HG03175 (cell line): ENCODE results near the gene DNMT3A.

ENCODE experiments used
- ATAC-seq: cut with Tn5 transposase; IDR thresholded peaks from one replicate; pipeline ENCODE4 v1.9.1; 2021; ENCODE audit warnings: mild to moderate bottlenecking, moderate library complexity; ENCODE audit not compliant: unreplicated experiment

The DNMT3A gene

GRCh38 chr2:25341753-25342371 lies at the start of gene DNMT3A:
Gene DNMT3A, minus strand, starts transcription at chr2:25341925. Its CDS starts 27,941 bp downstream, at chr2:25313984.
- peak; percentile 26 for ATAC-seq

- no peak for ATAC-seq
Observed at GRCh38 chr2:25389161-25389560, 47.4 kb upstream of the DNMT3A start.

DNA sequence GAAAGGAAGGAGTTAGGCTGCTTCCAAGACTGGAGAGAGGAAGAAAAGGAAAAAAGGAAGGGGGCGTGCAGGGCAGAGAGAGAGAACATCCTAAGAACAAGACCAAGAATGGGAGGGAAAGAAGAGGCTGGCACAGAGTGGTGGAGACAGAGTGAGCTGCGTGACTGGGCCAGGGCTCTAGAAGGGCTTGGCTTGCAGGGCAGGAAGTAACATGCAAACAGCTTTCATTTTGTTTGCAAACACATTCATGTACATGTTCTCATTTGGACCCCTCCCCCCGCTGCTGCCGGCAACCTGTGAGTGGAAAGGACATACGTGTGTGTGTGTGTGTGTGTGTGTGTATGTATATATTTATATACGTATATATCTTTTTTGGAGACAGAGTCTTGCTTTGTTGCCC lies 46.8 kb upstream of the DNMT3A start:
- ATAC-seq, result peak; percentile 67

DNA sequence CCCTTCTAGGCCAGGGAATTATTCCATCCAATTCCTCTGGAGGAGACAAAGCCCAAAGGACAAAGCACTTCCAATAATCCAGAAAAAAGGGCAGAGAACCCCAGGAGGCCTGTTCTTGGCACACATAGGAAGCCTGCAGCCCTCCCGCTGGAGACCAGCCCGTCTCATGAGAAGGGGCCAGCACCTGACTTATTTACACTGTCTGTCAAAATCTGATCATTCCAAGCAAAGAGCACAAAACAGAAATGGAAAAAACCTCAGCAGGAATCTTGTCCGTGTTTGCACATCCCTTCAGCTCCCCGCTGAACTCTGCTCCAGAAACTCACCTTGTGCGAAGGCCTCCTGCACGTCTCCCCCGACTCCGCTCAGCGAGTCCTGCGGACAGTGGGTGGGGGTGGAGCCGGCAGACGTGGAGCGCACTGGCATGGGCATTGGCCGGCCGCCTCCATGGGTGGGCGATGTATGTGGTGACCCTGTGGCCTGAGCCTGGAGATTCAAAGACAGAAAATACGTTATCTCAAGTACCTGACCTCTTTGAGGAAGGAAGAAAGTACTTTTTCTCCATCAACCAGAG lies 46.2 kb upstream of the DNMT3A start:
- no peak for ATAC-seq

DNA sequence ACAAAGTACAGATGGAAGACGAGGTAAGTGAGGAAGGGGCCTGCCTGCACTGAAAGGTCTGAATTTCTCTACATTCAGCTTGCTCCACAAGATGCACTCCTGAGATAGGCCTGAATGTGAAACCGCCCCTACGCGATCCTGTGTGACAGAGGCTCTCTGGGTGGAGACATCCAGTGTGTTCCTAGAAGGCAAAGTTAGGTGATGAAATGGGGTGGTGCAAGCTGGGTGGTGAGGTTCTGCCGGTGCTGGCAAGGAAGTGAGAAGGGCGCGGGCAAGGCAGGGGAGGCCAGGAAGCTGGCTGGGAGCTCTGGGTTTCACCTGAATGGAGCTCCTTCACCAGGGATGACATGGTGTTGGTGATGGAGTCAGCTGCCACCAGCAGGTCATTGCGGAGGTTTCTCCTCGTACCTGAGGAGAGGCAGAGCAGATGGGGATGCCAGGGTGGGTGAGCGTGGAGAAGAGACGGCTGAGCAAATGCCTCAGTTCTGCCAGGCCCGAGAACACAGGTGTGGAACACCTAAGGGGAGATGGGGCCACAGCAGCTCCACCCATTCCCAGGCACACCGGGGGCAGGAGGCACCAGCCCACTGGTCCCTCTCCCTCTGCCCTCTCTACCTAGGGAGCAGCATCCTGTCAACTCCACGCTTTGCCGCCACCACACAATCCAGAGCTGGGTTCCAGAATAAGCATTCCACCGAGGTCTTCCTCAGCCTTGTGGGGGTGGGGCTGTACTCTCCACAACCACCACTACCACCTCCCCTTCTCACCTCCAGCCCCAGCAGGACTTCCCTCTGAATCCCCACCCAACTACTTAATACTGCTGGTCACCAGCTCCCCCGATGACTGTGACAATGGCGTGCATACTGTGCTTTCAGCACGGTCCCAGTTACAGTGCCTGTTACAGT lies 45.5 kb upstream of the DNMT3A start:
- ATAC-seq, result no peak

DNA sequence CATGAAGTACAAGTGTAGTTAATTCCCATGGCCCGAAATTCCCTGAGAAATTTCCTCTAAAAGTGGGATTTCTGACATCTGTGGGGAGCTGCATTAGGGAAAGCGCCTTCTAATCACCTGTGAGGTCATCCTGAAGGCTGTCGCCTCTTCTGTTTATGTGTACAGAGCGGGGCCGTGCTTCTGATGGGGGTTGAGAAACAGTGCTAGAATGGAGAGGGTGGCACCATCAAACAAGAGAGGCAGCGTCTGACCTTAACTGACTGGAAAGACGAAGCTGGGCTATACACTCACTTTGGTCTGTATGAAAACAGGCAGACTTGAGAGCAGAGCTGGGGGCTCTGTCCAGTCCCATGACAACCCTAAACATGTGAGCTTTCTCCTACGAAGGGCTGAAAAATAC lies 44.2 kb upstream of the DNMT3A start:
- no peak for ATAC-seq

- no peak for ATAC-seq
Observed at GRCh38 chr2:25383806-25384205, 42.1 kb upstream of the DNMT3A start.

GRCh38 chr2:25381502-25381901 lies 39.8 kb upstream of the DNMT3A start:
- ATAC-seq, result no peak

DNA sequence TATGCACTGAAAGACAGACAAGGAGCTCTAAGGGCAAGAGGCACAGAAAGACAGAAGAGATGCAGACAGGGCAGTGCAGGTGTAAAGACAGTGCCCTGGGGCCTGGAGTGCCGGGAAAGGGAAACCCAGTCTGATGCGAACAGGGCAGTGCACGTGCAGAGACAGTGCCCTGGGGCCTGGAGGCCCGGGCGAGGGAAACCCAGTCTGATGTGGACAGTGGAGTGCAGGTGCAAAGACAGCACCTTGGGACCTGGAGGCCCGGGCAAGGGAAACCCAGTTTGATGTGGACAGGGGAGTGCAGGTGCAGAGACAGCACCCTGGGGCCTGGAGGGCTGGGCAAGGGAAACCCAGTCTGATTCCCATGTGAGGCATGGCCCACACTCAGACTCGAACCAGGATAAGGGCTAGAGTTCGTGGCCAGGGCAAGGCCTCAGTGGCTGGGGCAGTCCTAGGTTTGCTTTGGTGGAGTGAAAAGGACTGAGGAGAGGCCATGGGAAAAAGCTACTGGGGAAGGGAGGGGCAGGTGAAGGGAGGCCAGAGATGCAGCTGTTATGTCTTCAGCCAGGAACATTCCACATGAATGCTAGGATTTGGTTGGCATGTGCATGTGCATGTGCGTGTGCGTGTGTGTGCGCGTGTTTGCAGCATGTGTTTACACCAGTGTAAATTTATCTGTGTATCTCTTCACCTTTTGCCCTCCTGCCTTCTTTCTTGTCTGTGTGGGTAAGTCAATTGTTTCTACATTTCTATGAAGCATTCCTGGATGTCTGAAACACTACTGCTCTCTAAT lies 39.1 kb upstream of the DNMT3A start:
- ATAC-seq, result no peak

DNA sequence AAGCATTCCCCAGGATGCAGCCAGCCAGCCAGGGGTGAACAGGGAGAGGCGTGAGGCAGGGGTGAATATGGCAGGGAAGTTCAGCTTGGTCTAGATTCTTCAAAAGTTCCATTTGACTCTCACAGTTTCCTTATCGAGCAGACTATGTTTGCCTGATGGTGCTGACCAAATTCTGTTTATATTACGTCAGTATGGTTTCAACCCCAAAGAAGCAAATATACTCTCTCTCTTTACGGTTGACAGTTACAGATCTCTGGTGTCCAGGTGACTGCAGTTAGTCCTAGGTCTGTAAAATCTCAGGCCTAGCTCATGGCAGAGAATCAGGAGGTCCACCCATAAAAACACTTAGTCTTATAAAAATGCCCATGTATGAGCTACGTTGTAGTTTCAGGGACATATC lies 38.3 kb upstream of the DNMT3A start:
- ATAC-seq, result no peak

DNA sequence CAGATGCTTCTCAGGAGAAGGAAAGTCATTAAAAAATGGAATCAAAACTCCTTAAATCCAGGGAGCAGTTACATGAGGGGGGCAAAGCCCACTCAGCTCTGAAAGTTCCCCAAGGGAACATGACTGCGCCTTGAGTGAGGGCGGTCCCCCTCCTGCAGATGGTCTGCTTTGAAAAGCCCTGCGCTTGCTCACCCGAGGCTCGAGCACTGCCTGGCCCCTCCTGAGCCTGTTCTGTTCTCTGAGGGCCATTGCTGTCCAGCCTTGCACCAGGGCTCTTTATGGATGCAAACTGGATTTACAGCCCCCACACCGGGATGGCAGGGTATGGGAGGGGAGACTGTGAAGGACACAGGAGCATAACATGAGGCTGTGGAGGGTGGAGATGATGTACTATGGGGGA lies 37.8 kb upstream of the DNMT3A start:
- no peak for ATAC-seq

DNA sequence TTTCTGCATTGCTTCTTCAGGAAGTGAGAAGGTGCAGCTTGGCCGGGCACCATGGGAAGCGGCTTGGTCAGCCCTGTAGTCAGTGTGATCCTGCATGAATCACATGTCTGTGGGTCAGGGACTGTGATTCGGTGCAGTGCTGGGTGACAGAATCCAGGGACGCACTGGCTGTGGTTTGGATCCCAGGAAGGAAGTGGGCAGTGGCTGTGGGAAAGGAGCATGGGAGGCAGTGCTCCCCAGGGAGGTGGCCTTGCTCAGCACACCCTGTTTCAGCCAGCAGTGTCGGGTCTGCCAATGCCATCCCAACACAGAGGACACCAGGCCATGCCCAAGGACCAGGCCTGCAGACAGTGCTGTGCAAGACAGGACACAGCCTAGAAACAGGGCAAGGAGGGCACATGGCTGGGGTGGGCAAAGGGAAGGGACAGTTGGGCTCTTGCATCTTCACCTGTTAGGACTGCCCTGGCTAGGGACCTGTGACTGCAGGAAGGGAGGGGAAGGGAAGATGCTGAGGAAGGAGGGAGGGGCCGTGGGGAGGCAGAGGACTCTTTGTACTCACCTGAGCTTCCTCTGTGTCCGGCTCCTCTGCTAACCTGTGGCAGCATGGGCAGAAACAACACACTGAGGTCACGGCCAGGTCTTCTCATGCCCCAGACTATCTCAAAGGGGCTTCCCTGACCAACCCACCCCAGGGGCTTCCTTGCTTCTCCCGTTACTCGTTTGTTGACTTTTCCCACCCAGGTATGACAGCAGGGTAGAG lies 37.2 kb upstream of the DNMT3A start:
- ATAC-seq, result no peak

DNA sequence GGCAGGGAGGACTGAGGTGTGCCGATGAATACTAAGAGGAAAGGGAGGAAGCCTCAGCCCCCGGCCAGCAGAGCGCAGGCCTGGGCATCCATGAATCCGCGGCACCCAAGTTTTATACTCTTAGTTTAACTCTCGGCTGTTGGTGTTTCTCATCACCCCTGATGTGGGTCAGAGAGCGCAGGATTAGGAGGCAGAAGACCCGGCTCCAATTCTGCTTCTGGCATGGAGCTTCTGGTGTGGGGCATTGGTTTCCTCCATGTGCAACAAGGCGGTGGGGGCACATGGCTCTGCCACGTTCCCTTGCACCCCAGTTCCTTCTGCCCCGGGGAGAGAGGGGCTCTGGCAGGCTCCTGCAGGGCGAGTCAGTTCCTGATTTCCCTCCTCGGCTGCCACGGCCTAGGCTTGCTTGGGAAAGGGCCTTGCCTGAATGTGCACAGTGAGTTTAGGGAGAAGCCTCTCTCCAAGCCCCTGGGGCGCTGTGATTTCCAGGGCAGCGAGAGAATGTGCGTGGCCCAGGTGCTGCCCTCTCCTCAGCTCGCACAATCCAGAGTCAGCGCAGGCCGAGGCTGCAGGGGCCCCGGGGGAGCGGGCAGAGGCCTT lies 36.2 kb upstream of the DNMT3A start:
- ATAC-seq, result no peak

- peak; percentile 97 for ATAC-seq
Observed at GRCh38 chr2:25376750-25377621, 35.3 kb upstream of the DNMT3A start.

- no peak for ATAC-seq
Observed at GRCh38 chr2:25375989-25376545, 34.3 kb upstream of the DNMT3A start.

DNA sequence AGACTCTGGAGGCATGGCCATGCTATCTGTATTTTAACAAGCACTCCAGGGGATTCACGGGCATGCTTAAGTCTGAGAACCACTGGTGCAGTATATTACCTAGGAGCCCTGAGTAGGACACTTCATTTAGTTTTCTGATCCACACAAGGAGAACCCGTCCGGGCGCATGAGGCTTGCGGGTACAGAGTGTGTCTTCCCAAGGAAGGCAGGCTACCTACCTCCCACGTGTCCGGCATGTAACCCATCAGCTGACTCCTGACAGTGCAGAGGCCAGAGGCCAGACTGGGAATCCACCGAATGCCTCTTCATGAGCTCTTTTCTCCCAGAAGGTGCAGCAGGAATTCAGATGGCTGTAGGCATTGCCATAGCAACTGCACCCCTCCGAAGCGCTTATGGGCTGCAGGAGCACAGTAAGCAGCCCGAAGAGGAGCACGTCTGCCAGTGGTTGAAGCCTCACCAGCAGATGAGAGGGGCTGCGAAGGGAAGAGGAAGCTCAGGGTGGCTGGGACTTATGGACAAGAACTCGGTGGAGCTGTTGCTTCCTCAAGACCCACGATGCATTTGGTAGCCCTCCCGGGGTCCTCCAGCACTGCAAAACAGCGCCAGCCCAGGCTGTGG lies 33.8 kb upstream of the DNMT3A start:
- no peak for ATAC-seq

DNA sequence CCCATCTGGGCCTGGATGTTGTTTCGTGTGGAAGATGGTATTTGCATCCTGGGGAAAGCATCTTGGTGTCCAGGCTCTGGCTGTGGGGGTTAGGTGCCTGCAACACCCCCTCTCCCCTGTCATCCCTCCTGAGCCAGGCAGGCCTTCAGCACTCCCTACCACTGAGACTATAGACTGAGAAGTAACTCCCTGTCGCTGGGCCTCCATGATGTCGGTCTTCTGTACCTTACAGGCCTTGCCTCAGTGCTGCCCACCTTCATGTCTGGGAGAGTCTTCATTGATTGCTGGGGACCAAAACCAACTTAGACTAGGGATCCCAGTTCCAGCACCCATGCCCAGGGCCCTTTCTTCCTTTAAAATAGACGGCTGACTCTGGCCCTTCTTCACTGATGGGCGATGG lies 33.1 kb upstream of the DNMT3A start:
- ATAC-seq, result no peak

DNA sequence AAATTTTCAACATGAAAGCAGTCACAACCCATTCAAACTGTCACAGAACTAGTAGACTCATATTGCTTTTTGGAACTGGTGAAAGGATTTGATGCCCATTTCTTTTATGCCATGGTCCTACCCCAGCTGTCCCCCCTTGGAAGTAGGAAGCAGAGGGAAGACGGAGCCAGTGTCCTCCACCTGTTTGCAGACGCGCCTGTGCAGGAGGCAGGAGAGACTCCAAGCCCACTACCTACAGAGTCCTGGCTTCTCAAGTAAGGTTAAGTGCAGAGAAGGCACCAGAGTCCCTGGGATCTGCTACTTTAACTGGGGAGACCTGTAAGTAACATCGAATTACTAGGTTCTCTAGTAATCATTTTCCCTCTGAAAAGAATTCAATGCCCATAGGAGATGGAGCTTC lies 32.7 kb upstream of the DNMT3A start:
- ATAC-seq, result no peak
